ENCODE measurements around the gene CCDC127. TPM values are rescaled to one million over a fixed set of nuclear protein-coding genes. Genes with fewer than 3 reads are reported as not detected.
"Not testable (repeated sequence)": the region's sequence is repeated elsewhere in the genome, so short reads cannot be mapped to it uniquely, and the experiment has no call there.

CCDC127 gene
- total RNA-seq, 1 experiment from 2014 or later, result 5.4 TPM

DNA sequence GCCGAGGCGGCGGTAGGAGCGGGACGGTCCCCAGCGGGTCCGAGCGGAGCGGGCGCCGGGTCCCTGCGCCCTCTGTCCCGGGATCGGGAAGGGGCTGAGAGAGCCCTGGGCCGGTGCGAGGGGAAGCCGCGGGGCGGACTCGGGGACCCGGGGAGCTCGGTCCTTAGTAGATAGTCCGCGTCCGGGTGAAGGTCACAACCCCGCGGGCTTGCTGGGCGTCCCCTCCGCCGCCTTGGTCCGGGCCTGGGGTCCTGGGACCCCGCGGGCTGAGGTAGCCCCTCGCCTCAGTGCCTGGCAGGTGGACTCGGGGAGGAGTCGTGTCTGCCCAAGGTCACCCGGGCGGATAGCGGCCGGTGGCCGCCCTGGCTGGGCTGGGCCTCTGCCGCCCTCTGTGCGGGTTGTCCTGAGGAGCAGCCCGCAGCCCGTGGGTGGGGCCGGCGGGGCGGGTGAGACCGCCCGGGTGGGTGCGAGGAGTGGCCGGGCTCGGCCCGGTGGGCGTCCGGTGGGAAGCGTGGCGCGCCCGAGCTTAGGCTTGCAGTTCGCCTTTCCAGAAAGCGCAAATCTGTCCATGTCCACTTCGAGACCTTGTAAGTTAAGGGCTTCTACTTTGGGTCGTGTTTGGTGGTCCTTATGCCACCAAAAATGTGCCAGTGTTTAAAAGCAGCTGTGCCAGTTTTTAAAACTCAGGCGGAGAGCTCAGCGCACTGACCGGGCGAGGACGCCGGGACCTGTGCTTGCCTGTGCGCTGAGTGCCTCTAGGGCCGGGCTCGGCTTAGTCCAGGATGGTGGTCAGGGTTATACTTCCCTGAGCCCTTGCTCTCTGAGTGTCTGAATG lies 721 bp upstream of the CCDC127 start:
- POLR2A ChIA-PET (ENCODE audit: unreplicated experiment), result interaction anchor here (0.6 to 1.0 kb wide), 3 partner anchors 52 to 165 kb away, joined by 3 to 11 read pairs (median 3); partner anchors contain the start of gene PDCD6
- no peaks in the 10 kb centered on the region for H3K9me2 ChIP-seq (replicated peaks; ENCODE audit: low read length)
- TF ChIP-seq, protein P1, sequence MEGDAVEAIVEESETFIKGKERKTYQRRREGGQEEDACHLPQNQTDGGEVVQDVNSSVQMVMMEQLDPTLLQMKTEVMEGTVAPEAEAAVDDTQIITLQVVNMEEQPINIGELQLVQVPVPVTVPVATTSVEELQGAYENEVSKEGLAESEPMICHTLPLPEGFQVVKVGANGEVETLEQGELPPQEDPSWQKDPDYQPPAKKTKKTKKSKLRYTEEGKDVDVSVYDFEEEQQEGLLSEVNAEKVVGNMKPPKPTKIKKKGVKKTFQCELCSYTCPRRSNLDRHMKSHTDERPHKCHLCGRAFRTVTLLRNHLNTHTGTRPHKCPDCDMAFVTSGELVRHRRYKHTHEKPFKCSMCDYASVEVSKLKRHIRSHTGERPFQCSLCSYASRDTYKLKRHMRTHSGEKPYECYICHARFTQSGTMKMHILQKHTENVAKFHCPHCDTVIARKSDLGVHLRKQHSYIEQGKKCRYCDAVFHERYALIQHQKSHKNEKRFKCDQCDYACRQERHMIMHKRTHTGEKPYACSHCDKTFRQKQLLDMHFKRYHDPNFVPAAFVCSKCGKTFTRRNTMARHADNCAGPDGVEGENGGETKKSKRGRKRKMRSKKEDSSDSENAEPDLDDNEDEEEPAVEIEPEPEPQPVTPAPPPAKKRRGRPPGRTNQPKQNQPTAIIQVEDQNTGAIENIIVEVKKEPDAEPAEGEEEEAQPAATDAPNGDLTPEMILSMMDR (conservative IDR thresholded peaks at IDR 0.05; ENCODE audit: low read depth, low read length), result no peak
- TF ChIP-seq EZH2 (IDR thresholded peaks at IDR 0.05; ENCODE audit: low read length, unreplicated experiment) (no peak), EZH2phosphoT487 (IDR thresholded peaks at IDR 0.05; ENCODE audit: borderline replicate concordance, low read length) (no peak)
- H3K27me3 ChIP-seq (ENCODE audit: low read length), result no peaks in the 10 kb centered on the region
- ATAC-seq, result peak; percentile 50
- peak overlapping the region; percentile 95 for H3K4me2 ChIP-seq (ENCODE audit: low read length)
- peaks cover 43% of the 10 kb centered on the region for H3K4me1 ChIP-seq (ENCODE audit: insufficient read depth, low read length)
- CTCF ChIA-PET, result interaction anchor here (0.7 to 1.9 kb wide), 2 partner anchors 30 to 52 kb away, joined by 3 to 12 read pairs; no protein-coding TSS in a partner anchor
- peak overlapping the region; percentile 99 for H3K9ac ChIP-seq (ENCODE audit: low read length)
- H3K27ac ChIP-seq (ENCODE audit: low read length), result peak overlapping the region; percentile 66
- no peaks in the 10 kb centered on the region for H3K9me3 ChIP-seq (ENCODE audit: low read length)
- intact Hi-C loops (cut with micrococcal nuclease), result no loop called here
- H3F3A ChIP-seq (ENCODE audit: low read length, unreplicated experiment), result no peaks in the 10 kb centered on the region
- H4K20me1 ChIP-seq (ENCODE audit: low read length), result peaks cover 43% of the 10 kb centered on the region
- peaks cover 6% of the 10 kb centered on the region for H3K36me3 ChIP-seq (ENCODE audit: low read depth, low read length)
- H2AFZ ChIP-seq (ENCODE audit: low read length), result peak overlapping the region; percentile 46
- peak; percentile 32 for DNase-seq
- BruUV-seq (replicated peaks), result no TSS peak
- H3K79me2 ChIP-seq (ENCODE audit: low read length), result peaks cover 82% of the 10 kb centered on the region
- peak overlapping the region; percentile 93 for H3K4me3 ChIP-seq (ENCODE audit: low read length)

DNA sequence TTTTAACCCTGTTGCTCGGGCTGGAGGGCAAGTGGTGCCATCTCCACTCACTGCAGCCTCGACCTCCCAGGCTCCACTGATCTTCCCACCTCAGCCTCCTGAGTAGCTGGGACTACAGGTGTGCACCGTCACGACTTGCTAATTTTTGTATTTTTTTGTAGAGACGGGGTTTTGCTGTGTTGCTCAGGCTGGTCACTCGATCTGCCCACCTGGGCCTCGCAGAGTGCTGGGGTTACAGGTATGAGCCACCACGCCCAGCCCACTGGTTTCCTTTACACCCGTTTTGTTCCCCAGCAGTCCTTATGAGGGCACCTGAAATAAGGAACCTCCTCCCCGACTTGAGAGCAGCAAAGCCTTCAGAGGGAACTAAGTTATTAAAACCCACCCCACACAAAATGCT lies 1.9 kb downstream of the CCDC127 start:
- intact Hi-C loops (cut with micrococcal nuclease); H3F3A ChIP-seq (ENCODE audit: low read length, unreplicated experiment); POLR2A ChIA-PET (ENCODE audit: unreplicated experiment); H2AFZ ChIP-seq (ENCODE audit: low read length); H3K9me3 ChIP-seq (ENCODE audit: low read length); H3K9ac ChIP-seq (ENCODE audit: low read length); H3K4me2 ChIP-seq (ENCODE audit: low read length); BruUV-seq (replicated peaks); ATAC-seq; CTCF ChIA-PET; H3K4me3 ChIP-seq (ENCODE audit: low read length); DNase-seq; H3K36me3 ChIP-seq (ENCODE audit: low read depth, low read length); H3K27me3 ChIP-seq (ENCODE audit: low read length); H3K9me2 ChIP-seq (replicated peaks; ENCODE audit: low read length): not testable (repeated sequence)
- Histone ChIP-seq H4K20me1 (ENCODE audit: low read length) (peaks cover 21% of the 10 kb centered on the region), H3K27ac (ENCODE audit: low read length) (peak overlapping the region; percentile 73), H3K4me1 (ENCODE audit: insufficient read depth, low read length) (peaks cover 21% of the 10 kb centered on the region), H3K79me2 (ENCODE audit: low read length) (peaks cover 59% of the 10 kb centered on the region)

DNA sequence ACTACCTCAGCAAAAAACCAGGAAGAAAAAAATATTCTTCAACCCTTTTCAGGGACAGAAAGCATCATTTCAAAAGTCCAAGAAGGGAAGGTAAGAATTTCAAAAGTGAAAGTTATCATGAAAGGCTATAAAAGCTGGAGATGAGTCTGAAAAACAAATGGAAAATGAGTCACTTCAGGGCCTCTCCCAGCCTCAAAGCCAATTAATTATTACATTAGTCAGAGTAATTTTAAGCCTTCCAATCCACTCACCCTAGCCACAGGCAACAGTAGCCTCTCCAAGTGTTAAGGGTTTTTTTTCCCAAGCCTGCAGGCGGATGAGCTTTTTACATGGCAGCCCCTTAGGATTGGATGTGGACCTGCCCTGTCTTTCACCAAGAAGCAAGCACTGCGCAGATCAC lies 2.7 kb downstream of the CCDC127 start:
- peak overlapping the region; percentile 46 for H3K9ac ChIP-seq (ENCODE audit: low read length)
- H3K36me3 ChIP-seq (ENCODE audit: low read depth, low read length); H3K9me2 ChIP-seq (replicated peaks; ENCODE audit: low read length); H3K9me3 ChIP-seq (ENCODE audit: low read length); POLR2A ChIA-PET (ENCODE audit: unreplicated experiment); H3F3A ChIP-seq (ENCODE audit: low read length, unreplicated experiment); H3K27me3 ChIP-seq (ENCODE audit: low read length); intact Hi-C loops (cut with micrococcal nuclease); BruUV-seq (replicated peaks); CTCF ChIA-PET; H2AFZ ChIP-seq (ENCODE audit: low read length): not testable (repeated sequence)
- peak overlapping the region; percentile 83 for H3K27ac ChIP-seq (ENCODE audit: low read length)
- DNase-seq, result peak; percentile 48
- peak overlapping the region; percentile 45; the same call in 1 of the 2 replicates for H3K4me3 ChIP-seq (ENCODE audit: low read length)
- H3K4me1 ChIP-seq (ENCODE audit: insufficient read depth, low read length), result peaks cover 16% of the 10 kb centered on the region
- ATAC-seq, result peak; percentile 54
- peak overlapping the region; percentile 74 for H3K4me2 ChIP-seq (ENCODE audit: low read length)
- H3K79me2 ChIP-seq (ENCODE audit: low read length), result peaks cover 53% of the 10 kb centered on the region
- H4K20me1 ChIP-seq (ENCODE audit: low read length), result peaks cover 15% of the 10 kb centered on the region
